ENCODE data around the gene LRRC7. TPM values are rescaled to one million over a fixed set of nuclear protein-coding genes. Genes with fewer than 3 reads are reported as not detected.
"Not testable (repeated sequence)": the region's sequence is repeated elsewhere in the genome, so short reads cannot be mapped to it uniquely, and the experiment has no call there.

The LRRC7 gene
- total RNA-seq, 1 donor from 2014 or later, result 0.16 TPM

- intact Hi-C loops (cut with micrococcal nuclease), result no loop called here
Measured at GRCh38 chr1:69861641-69862040, 293.9 kb downstream of the LRRC7 start.

- intact Hi-C loops (cut with micrococcal nuclease), result no loop called here
Measured at GRCh38 chr1:69862906-69863305, 295.2 kb downstream of the LRRC7 start.

GRCh38 chr1:69863704-69864103, 296.0 kb downstream of the LRRC7 start:
- intact Hi-C loops (cut with micrococcal nuclease), result no loop called here

GRCh38 chr1:69871412-69871811, 303.7 kb downstream of the LRRC7 start:
- intact Hi-C loops (cut with micrococcal nuclease), result no loop called here

GRCh38 chr1:69878338-69878737, 310.6 kb downstream of the LRRC7 start:
- intact Hi-C loops (cut with micrococcal nuclease), result no loop called here

GRCh38 chr1:69888016-69888415, 320.3 kb downstream of the LRRC7 start:
- intact Hi-C loops (cut with micrococcal nuclease), result not testable (repeated sequence)

- intact Hi-C loops (cut with micrococcal nuclease), result no loop called here
Measured at GRCh38 chr1:69888657-69889056, 320.9 kb downstream of the LRRC7 start.

- intact Hi-C loops (cut with micrococcal nuclease), result no loop called here
Measured at GRCh38 chr1:69898403-69898947, 330.8 kb downstream of the LRRC7 start.

- intact Hi-C loops (cut with micrococcal nuclease), result no loop called here
Measured at GRCh38 chr1:69911301-69911801, 343.6 kb downstream of the LRRC7 start.

- intact Hi-C loops (cut with micrococcal nuclease), result no loop called here
Measured at GRCh38 chr1:69913977-69914376, 346.3 kb downstream of the LRRC7 start.

- intact Hi-C loops (cut with micrococcal nuclease), result no loop called here
Measured at GRCh38 chr1:69914976-69915765, 347.4 kb downstream of the LRRC7 start.

- intact Hi-C loops (cut with micrococcal nuclease), result no loop called here
Measured at GRCh38 chr1:69919129-69919921, 351.6 kb downstream of the LRRC7 start.

GRCh38 chr1:69919922-69920273, 352.2 kb downstream of the LRRC7 start:
- intact Hi-C loops (cut with micrococcal nuclease), result no loop called here

GRCh38 chr1:69920426-69920825, 352.7 kb downstream of the LRRC7 start:
- intact Hi-C loops (cut with micrococcal nuclease), result no loop called here

- intact Hi-C loops (cut with micrococcal nuclease), result no loop called here
Measured at GRCh38 chr1:69921486-69921885, 353.8 kb downstream of the LRRC7 start.

- intact Hi-C loops (cut with micrococcal nuclease), result not testable (repeated sequence)
Measured at GRCh38 chr1:69928234-69928633, 360.5 kb downstream of the LRRC7 start.

GRCh38 chr1:69929308-69930057, 361.8 kb downstream of the LRRC7 start:
- intact Hi-C loops (cut with micrococcal nuclease), result no loop called here

- intact Hi-C loops (cut with micrococcal nuclease), result no loop called here
Measured at GRCh38 chr1:69930396-69930795, 362.7 kb downstream of the LRRC7 start.

GRCh38 chr1:69932760-69933159, 365.0 kb downstream of the LRRC7 start:
- intact Hi-C loops (cut with micrococcal nuclease), result no loop called here

- intact Hi-C loops (cut with micrococcal nuclease), result no loop called here
Measured at GRCh38 chr1:69940231-69940630, 372.5 kb downstream of the LRRC7 start.

- intact Hi-C loops (cut with micrococcal nuclease), result no loop called here
Measured at GRCh38 chr1:69940816-69941215, 373.1 kb downstream of the LRRC7 start.
